ENCODE results near the gene GALNT10.

DNA sequence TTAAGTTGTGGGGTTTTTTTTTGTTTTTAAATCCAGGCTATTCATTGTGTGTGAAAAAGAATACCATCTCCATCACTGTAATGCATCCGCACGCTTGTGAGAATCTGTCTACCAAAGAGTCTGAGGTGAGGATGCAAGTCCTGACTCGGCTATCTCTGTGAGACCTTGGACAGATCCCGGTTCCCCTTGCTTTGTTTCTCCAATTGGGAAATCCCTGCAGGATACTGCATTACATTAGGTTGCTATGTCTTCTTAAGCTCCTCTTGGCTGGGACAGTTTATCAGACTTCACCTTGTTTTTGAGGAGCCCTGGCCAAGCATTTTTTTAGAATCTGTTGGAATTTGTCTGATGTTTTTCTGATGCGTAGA is 46.8 kb downstream of the GALNT10 start:
- TF ChIP-seq EZH2 (IDR thresholded peaks at IDR 0.05) = no peak
- TF ChIP-seq POLR2AphosphoS5 (IDR thresholded peaks at IDR 0.05; ENCODE audit: borderline replicate concordance, low read depth, low read length) = no peak
- TF ChIP-seq FOXP2 (optimal IDR thresholded peaks at IDR 0.05; ENCODE audit: control extremely low read depth, extremely low read length, insufficient read depth) = no peak

Measured in SK-N-MC (cell line).